SK-N-SH (cell line): ENCODE data around the gene NSMCE4A. TPM values are rescaled to one million over a fixed set of nuclear protein-coding genes. Genes with fewer than 3 reads are reported as not detected.

ENCODE experiments used
- CTCF ChIA-PET: fragments of 300-600, 350-600 bp; formaldehyde crosslinking; extraction: SDS; loops from one replicate; lab custom pipeline; 2021; lab: Yijun Ruan, JAX
- POLR2A ChIA-PET: fragments of 350-600 bp; sonication (Branson Sonifier 250); formaldehyde crosslinking; extraction: SDS; loops from one replicate; lab custom pipeline; 2020; ENCODE audit warnings: antibody characterized with exemption, inconsistent platforms; lab: Yijun Ruan, JAX
- DNase-seq: peaks from one replicate; pipeline ENCODE4 v3.0.0; 2012
- H2AFZ ChIP-seq: fragments of 200-600 bp; sonication (generic); 2 replicates; pipeline ENCODE4 v1.8.1; 2016; ENCODE audit warnings: antibody characterized with exemption, mild to moderate bottlenecking, low read depth
- H3F3A ChIP-seq: fragments of 200-600 bp; sonication (generic); replicated peaks from 2 replicates; pipeline ENCODE3; 2016; ENCODE audit warnings: antibody characterized with exemption, mild to moderate bottlenecking; ENCODE audit not compliant: insufficient read depth
- H3K27ac ChIP-seq, 2 experiments: fragments of 200-500 bp in 1 of 2; fragments of 200-600 bp in 1 of 2; sonication (Bioruptor generic) in 1 of 2; sonication (generic), shearing (Covaris generic) in 1 of 2; 2 replicates each; pipeline versions ENCODE4 v1.5.1 to v1.6.1; 2014 to 2016; ENCODE audit warnings: low read depth in 2 of 2, inconsistent platforms in 1 of 2, low read length in 1 of 2, mild to moderate bottlenecking in 1 of 2, mixed read lengths in 1 of 2
- H3K27me3 ChIP-seq: fragments of 200-600 bp; sonication (generic), shearing (Covaris generic); 2 replicates; pipeline ENCODE4 v1.6.1; 2016; ENCODE audit warnings: mixed run types; ENCODE audit not compliant: insufficient read depth
- H3K36me3 ChIP-seq, 2 experiments: fragments of 200-500 bp in 1 of 2; fragments of 200-600 bp in 1 of 2; sonication (Bioruptor generic) in 1 of 2; sonication (generic) in 1 of 2; replicated peaks in 1 of 2; 2 replicates each; pipeline versions ENCODE3 to v1.5.1; 2014 to 2016; ENCODE audit warnings: low read length in 1 of 2, mild to moderate bottlenecking in 1 of 2; ENCODE audit not compliant: insufficient read depth in 2 of 2, control insufficient read depth in 1 of 2
- H3K4me1 ChIP-seq, 2 experiments: fragments of 200-500 bp in 1 of 2; fragments of 200-600 bp in 1 of 2; sonication (Bioruptor generic) in 1 of 2; sonication (generic), shearing (Covaris generic) in 1 of 2; 2 replicates each; pipeline versions ENCODE4 v1.5.1 to v1.6.1; 2014 to 2016; ENCODE audit warnings: low read depth in 1 of 2, low read length in 1 of 2, mixed run types in 1 of 2; ENCODE audit not compliant: insufficient read depth in 2 of 2, control insufficient read depth in 1 of 2
- H3K4me2 ChIP-seq: fragments of 200-600 bp; sonication (generic), shearing (Covaris generic); 2 replicates; pipeline ENCODE4 v1.6.1; 2017; ENCODE audit warnings: mixed run types
- H3K4me3 ChIP-seq, 2 experiments: fragments of 200-500 bp in 1 of 2; fragments of 200-600 bp in 1 of 2; sonication (Bioruptor generic) in 1 of 2; sonication (generic), shearing (Covaris generic) in 1 of 2; 2 replicates each; pipeline versions ENCODE4 v1.5.1 to v1.8.1; 2014 to 2016; ENCODE audit warnings: low read depth in 2 of 2, inconsistent platforms in 1 of 2, low read length in 1 of 2, mild to moderate bottlenecking in 1 of 2, mixed read lengths in 1 of 2, moderate library complexity in 1 of 2
- H3K79me2 ChIP-seq: fragments of 200-600 bp; sonication (generic); 2 replicates; pipeline ENCODE4 v1.8.1; 2017; ENCODE audit warnings: mild to moderate bottlenecking; ENCODE audit not compliant: insufficient read depth
- H3K9ac ChIP-seq: fragments of 200-600 bp; sonication (generic); 2 replicates; pipeline ENCODE4 v1.6.1; 2017; ENCODE audit warnings: mixed run types
- H3K9me2 ChIP-seq: fragments of 200-600 bp; sonication (generic); 2 replicates; pipeline ENCODE4 v1.6.1; 2017; ENCODE audit warnings: mixed run types
- H3K9me3 ChIP-seq: fragments of 200-600 bp; sonication (generic); 2 replicates; pipeline ENCODE4 v1.6.1; 2017; ENCODE audit warnings: mixed run types, mild to moderate bottlenecking, moderate library complexity
- H4K20me1 ChIP-seq: fragments of 200-600 bp; sonication (generic); 2 replicates; pipeline ENCODE4 v1.6.1; 2017; ENCODE audit warnings: mild to moderate bottlenecking, mixed run types; ENCODE audit not compliant: insufficient read depth
- CHD2 ChIP-seq: fragments of 150-350 bp; IDR thresholded peaks from 2 replicates; pipeline ENCODE4 v1.6.1; 2018; ENCODE audit warnings: low read length; ENCODE audit not compliant: partially characterized antibody
- CTCF ChIP-seq: fragments of 200-600 bp; sonication (generic); IDR thresholded peaks from 2 replicates; pipeline ENCODE4 v1.6.1; 2017; ENCODE audit warnings: antibody characterized with exemption, mild to moderate bottlenecking, moderate library complexity
- EP300 ChIP-seq, 2 experiments: IDR thresholded peaks; 2 replicates each; pipeline versions ENCODE4 v1.4.0 to v1.6.1; 2012; ENCODE audit warnings: borderline replicate concordance in 1 of 2, low read depth in 1 of 2, low read length in 1 of 2
- FOXM1 ChIP-seq: IDR thresholded peaks from 2 replicates; pipeline ENCODE4 v1.4.0; 2012; ENCODE audit warnings: low read depth, mild to moderate bottlenecking
- JUND ChIP-seq: IDR thresholded peaks from 2 replicates; pipeline ENCODE4 v1.4.0; 2012
- MXI1 ChIP-seq: IDR thresholded peaks from 2 replicates; pipeline ENCODE4 v1.6.1; 2012; ENCODE audit warnings: mild to moderate bottlenecking, low read depth, low read length, improper control_type of control experiment
- NFIC ChIP-seq: IDR thresholded peaks from 2 replicates; pipeline ENCODE4 v1.4.0; 2012; ENCODE audit warnings: borderline replicate concordance
- RAD21 ChIP-seq: IDR thresholded peaks from 2 replicates; pipeline ENCODE4 v1.6.1; 2012; ENCODE audit warnings: mild to moderate bottlenecking, low read length
- RXRA ChIP-seq: IDR thresholded peaks from 2 replicates; pipeline ENCODE4 v1.4.0; 2012; ENCODE audit warnings: low read depth, mild to moderate bottlenecking, borderline replicate concordance
- SMC3 ChIP-seq: IDR thresholded peaks from 2 replicates; pipeline ENCODE4 v1.6.1; 2012; ENCODE audit warnings: low read depth, low read length, improper control_type of control experiment
- TEAD4 ChIP-seq: IDR thresholded peaks from 2 replicates; pipeline ENCODE4 v1.4.0; 2012; ENCODE audit warnings: mild to moderate bottlenecking, borderline replicate concordance; ENCODE audit not compliant: insufficient read depth
- USF1 ChIP-seq: IDR thresholded peaks from 2 replicates; pipeline ENCODE4 v1.4.0; 2012; ENCODE audit warnings: low read depth, borderline replicate concordance
- YY1 ChIP-seq: IDR thresholded peaks from 2 replicates; pipeline ENCODE4 v1.4.0; 2012; ENCODE audit warnings: low read depth, mild to moderate bottlenecking
- WGBS: methylation state at CpG from one replicate; pipeline ENCODE4 v1.1.6; 2017; ENCODE audit warnings: low lambda C conversion rate; 5-methylcytosine and 5-hydroxymethylcytosine counted together
- polyA plus RNA-seq, 3 experiments: library from polyadenylated mRNA; depleted of rRNA; stranded (reverse); fragments of >200 nt; gene quantifications; 2 replicates each; pipeline ENCODE4 v1.2.3, GENCODE V29; 2012
- TF ChIP-seq, protein P1 (sequence below): IDR thresholded peaks from 2 replicates; pipeline ENCODE4 v1.4.0; 2012; ENCODE audit warnings: low read depth, borderline replicate concordance
- TF ChIP-seq, protein P2 (sequence below): IDR thresholded peaks from 2 replicates; pipeline ENCODE4 v1.6.1; 2012; ENCODE audit warnings: mild to moderate bottlenecking, low read depth, low read length, moderate library complexity
- TF ChIP-seq, protein P3 (sequence below): IDR thresholded peaks from 2 replicates; pipeline ENCODE4; 2012

NSMCE4A gene
- polyA plus RNA-seq, 1 of the 3 experiments (the other 2 are of a cell fraction) = 28.5 TPM

DNA sequence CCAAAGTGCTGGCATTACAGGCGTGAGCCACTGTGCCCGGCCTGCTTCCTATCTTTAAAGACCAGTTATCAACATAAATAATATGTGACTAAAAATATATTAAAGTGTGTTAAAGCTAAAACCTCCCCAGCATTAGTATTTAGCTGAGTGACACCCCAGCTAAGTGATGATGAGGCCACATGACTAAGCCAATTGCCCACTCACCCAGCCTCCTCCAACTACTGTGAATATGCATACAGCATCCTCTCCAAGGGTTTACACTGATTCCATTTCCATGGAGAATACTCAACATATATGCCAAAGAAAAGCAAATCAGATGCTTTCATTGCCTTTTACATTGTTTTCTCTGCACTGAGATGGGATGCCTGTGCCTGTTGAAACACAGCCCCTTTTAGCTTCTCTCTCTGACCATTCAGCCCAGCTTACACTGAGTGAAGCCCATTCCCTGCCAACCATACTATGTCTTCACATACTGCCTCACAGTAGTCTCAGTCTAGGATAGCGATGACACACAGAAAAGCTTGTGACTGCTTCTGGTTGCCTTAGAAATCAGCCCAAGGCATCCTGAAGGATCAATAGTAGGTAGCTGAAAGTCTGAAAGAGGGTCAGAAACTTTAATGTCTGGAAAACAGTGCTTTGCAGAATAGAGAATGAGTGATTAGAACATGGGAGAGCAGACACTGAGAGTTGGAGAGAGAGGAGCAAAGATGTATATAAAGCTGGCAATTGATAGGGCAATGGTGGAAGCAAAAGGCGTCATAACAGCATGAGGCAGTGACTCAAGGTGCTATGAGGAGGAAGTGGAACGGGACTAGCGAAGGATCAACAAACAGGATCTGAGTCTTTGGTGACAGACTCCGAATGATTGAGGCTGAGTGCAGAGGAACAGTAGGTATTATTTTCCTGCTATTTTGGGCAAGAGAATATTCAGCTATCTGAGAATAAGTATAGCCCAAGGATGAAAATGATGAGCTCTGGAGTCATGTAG lies 27.4 kb downstream of the NSMCE4A start:
- 78% methylated on average over 7 of the region's 7 CpGs for WGBS
- ChIA-PET POLR2A (no interaction called here), CTCF (interaction anchor here (0.9 to 2.0 kb wide), 3 partner anchors 11 to 48 kb away, joined by 3 to 9 read pairs (median 5); partner anchors contain the start of gene NSMCE4A)
- DNase-seq = no peak
- Histone ChIP-seq H3K4me3 (no peak overlapping the region), H3K9ac (no peak overlapping the region), H2AFZ (no peak overlapping the region), H4K20me1 (no peaks in the 10 kb centered on the region), H3K79me2 (no peaks in the 10 kb centered on the region), H3K27me3 (no peaks in the 10 kb centered on the region), H3K4me1 (0 out of 4 replicates have a peak, but pooled peaks cover 0 to 8% of the 10 kb centered on the region in 2 experiments), H3K27ac (no peak overlapping the region), H3K9me3 (no peaks in the 10 kb centered on the region), H3K36me3 (no peaks in the 10 kb centered on the region), H3K4me2 (no peak overlapping the region), H3K9me2 (no peaks in the 10 kb centered on the region), H3F3A (peaks cover 15% of the 10 kb centered on the region)
- TF ChIP-seq TEAD4 (no peak), RXRA (no peak), NFIC (no peak), JUND (no peak), USF1 (no peak), CTCF (no peak), SMC3 (no peak), MXI1 (no peak), CHD2 (no peak), YY1 (no peak), EP300 (IDR thresholded peaks at IDR 0.05; ENCODE audit: borderline replicate concordance in 1 of 2, low read depth in 1 of 2, low read length in 1 of 2) (no peak), RAD21 (no peak), FOXM1 (no peak)
- TF ChIP-seq, protein P1, sequence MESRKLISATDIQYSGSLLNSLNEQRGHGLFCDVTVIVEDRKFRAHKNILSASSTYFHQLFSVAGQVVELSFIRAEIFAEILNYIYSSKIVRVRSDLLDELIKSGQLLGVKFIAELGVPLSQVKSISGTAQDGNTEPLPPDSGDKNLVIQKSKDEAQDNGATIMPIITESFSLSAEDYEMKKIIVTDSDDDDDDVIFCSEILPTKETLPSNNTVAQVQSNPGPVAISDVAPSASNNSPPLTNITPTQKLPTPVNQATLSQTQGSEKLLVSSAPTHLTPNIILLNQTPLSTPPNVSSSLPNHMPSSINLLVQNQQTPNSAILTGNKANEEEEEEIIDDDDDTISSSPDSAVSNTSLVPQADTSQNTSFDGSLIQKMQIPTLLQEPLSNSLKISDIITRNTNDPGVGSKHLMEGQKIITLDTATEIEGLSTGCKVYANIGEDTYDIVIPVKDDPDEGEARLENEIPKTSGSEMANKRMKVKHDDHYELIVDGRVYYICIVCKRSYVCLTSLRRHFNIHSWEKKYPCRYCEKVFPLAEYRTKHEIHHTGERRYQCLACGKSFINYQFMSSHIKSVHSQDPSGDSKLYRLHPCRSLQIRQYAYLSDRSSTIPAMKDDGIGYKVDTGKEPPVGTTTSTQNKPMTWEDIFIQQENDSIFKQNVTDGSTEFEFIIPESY = no peak
- TF ChIP-seq, protein P2, sequence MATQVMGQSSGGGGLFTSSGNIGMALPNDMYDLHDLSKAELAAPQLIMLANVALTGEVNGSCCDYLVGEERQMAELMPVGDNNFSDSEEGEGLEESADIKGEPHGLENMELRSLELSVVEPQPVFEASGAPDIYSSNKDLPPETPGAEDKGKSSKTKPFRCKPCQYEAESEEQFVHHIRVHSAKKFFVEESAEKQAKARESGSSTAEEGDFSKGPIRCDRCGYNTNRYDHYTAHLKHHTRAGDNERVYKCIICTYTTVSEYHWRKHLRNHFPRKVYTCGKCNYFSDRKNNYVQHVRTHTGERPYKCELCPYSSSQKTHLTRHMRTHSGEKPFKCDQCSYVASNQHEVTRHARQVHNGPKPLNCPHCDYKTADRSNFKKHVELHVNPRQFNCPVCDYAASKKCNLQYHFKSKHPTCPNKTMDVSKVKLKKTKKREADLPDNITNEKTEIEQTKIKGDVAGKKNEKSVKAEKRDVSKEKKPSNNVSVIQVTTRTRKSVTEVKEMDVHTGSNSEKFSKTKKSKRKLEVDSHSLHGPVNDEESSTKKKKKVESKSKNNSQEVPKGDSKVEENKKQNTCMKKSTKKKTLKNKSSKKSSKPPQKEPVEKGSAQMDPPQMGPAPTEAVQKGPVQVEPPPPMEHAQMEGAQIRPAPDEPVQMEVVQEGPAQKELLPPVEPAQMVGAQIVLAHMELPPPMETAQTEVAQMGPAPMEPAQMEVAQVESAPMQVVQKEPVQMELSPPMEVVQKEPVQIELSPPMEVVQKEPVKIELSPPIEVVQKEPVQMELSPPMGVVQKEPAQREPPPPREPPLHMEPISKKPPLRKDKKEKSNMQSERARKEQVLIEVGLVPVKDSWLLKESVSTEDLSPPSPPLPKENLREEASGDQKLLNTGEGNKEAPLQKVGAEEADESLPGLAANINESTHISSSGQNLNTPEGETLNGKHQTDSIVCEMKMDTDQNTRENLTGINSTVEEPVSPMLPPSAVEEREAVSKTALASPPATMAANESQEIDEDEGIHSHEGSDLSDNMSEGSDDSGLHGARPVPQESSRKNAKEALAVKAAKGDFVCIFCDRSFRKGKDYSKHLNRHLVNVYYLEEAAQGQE = no peak
- TF ChIP-seq, protein P3, sequence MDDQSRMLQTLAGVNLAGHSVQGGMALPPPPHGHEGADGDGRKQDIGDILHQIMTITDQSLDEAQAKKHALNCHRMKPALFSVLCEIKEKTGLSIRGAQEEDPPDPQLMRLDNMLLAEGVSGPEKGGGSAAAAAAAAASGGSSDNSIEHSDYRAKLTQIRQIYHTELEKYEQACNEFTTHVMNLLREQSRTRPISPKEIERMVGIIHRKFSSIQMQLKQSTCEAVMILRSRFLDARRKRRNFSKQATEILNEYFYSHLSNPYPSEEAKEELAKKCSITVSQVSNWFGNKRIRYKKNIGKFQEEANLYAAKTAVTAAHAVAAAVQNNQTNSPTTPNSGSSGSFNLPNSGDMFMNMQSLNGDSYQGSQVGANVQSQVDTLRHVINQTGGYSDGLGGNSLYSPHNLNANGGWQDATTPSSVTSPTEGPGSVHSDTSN = no peak
